HepG2 (cell line): ENCODE data around the gene CBY1.

ENCODE experiments used
- HCFC1 ChIP-seq: fragments of 150-350 bp; IDR thresholded peaks from 2 replicates; pipeline ENCODE4 v1.6.1; 2014; ENCODE audit warnings: low read depth, low read length
- TF ChIP-seq, protein P1 (sequence below): sonication (generic); formaldehyde crosslinking; IDR thresholded peaks from 2 replicates; pipeline ENCODE4 v1.5.0; 2020; ENCODE audit warnings: mild to moderate bottlenecking, missing genetic modification reagents, moderate library complexity

DNA sequence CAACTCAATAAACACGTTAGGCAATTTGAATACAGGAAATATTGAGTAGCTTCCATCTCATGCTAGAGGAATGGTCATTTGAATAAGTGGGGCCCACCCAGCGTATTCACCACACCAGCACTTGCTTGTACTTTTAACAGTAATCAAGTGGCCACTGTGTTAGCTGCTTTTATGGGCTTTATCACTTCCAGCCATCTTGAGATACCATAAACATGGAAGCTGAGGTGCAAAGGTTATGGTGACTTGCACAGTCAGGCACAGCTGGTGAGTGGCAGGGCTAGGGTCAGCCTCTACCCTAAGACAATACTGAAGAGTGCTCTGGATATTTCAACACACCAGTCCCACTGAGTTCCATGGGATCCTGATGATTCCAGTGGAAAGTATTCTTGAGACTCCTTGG, 37.6 kb downstream of the CBY1 start:
- TF ChIP-seq HCFC1 = no peak
- TF ChIP-seq, protein P1, sequence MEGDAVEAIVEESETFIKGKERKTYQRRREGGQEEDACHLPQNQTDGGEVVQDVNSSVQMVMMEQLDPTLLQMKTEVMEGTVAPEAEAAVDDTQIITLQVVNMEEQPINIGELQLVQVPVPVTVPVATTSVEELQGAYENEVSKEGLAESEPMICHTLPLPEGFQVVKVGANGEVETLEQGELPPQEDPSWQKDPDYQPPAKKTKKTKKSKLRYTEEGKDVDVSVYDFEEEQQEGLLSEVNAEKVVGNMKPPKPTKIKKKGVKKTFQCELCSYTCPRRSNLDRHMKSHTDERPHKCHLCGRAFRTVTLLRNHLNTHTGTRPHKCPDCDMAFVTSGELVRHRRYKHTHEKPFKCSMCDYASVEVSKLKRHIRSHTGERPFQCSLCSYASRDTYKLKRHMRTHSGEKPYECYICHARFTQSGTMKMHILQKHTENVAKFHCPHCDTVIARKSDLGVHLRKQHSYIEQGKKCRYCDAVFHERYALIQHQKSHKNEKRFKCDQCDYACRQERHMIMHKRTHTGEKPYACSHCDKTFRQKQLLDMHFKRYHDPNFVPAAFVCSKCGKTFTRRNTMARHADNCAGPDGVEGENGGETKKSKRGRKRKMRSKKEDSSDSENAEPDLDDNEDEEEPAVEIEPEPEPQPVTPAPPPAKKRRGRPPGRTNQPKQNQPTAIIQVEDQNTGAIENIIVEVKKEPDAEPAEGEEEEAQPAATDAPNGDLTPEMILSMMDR (CRISPR knock-in tag) = no peak
